Subcutaneous adipose tissue (tissue), 4 donors: ENCODE data around the gene KLK15. TPM values are rescaled to one million over a fixed set of nuclear protein-coding genes. Genes with fewer than 3 reads are reported as not detected.

Experiments used
- CTCF ChIP-seq: fragments of 450-650 bp; IDR thresholded peaks from one replicate; pipeline ENCODE4 v1.5.1; 2016; ENCODE audit warnings: low read depth, mild to moderate bottlenecking, control low read depth, antibody characterized with exemption, moderate library complexity
- total RNA-seq, 4 donors: library from RNA; depleted of rRNA; stranded (reverse); fragments of >200 nt; gene quantifications; one replicate each; pipeline ENCODE4 v1.1.0, GENCODE V29; 2016

The KLK15 gene
- total RNA-seq, 4 donors from 2014 or later, result not detected

GRCh38 chr19:50804420-50805272, 28.7 kb downstream of the KLK15 start:
- TF ChIP-seq CTCF, result no peak

GRCh38 chr19:50803633-50804419, 29.5 kb downstream of the KLK15 start:
- TF ChIP-seq CTCF, result no peak

GRCh38 chr19:50801107-50801506, 32.3 kb downstream of the KLK15 start:
- no peak for TF ChIP-seq CTCF

GRCh38 chr19:50799547-50799851, 33.9 kb downstream of the KLK15 start:
- no peak for TF ChIP-seq CTCF

- TF ChIP-seq CTCF, result no peak
Measured at GRCh38 chr19:50798659-50799546, 34.5 kb downstream of the KLK15 start.

GRCh38 chr19:50797781-50798658, 35.4 kb downstream of the KLK15 start:
- TF ChIP-seq CTCF, result no peak
